HG03439 (cell line): ENCODE measurements around the gene TMEM187.

Source experiments
- ATAC-seq: cut with Tn5 transposase; IDR thresholded peaks from one replicate; pipeline ENCODE4 v1.9.1; 2021; ENCODE audit warnings: mild to moderate bottlenecking, moderate library complexity; ENCODE audit not compliant: unreplicated experiment

The TMEM187 gene, protein sequence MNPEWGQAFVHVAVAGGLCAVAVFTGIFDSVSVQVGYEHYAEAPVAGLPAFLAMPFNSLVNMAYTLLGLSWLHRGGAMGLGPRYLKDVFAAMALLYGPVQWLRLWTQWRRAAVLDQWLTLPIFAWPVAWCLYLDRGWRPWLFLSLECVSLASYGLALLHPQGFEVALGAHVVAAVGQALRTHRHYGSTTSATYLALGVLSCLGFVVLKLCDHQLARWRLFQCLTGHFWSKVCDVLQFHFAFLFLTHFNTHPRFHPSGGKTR

DNA sequence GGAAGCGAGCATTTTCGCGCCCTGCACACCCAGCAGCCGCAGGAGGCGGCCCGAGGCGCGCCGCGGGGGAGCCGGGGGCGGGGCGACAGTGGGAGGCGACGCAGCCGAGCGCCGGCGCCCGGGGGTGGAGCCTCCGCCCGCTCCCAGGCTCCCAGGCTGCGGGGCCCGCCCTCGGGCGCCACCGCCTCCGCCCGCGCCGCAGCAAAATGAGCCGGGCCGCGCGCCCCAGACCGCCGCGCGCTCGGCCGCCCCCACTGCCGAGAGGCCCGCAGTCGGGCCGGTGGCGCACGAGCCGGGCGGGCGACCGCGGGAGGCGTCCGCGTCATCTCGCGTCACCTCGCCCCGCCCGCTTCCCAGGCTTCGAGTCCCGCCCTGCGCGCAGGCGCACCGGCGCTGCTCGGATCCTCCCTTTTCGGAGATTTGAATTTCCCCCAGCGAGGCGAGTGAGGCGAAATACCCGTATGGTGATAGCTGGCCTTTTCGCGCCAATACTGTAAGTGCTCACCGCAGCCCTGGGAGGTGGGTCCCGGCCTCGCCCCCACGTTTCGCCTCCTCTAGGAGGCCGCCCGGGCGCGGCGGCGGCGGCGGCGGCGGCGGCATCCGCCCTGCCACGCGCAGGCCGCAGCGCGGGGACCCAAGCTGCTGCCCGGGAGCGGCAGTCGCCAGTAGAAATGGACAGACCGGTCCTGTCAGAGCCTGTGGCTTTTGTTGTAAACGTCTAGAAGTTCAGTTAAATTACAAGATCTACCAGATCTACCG is at the start of gene TMEM187:
Gene TMEM187, plus strand, starts transcription at position 387 of the 759 bp plus-strand sequence. CDS start 9,309 bp downstream, outside the sequence.
- peak; percentile 42 for ATAC-seq

DNA sequence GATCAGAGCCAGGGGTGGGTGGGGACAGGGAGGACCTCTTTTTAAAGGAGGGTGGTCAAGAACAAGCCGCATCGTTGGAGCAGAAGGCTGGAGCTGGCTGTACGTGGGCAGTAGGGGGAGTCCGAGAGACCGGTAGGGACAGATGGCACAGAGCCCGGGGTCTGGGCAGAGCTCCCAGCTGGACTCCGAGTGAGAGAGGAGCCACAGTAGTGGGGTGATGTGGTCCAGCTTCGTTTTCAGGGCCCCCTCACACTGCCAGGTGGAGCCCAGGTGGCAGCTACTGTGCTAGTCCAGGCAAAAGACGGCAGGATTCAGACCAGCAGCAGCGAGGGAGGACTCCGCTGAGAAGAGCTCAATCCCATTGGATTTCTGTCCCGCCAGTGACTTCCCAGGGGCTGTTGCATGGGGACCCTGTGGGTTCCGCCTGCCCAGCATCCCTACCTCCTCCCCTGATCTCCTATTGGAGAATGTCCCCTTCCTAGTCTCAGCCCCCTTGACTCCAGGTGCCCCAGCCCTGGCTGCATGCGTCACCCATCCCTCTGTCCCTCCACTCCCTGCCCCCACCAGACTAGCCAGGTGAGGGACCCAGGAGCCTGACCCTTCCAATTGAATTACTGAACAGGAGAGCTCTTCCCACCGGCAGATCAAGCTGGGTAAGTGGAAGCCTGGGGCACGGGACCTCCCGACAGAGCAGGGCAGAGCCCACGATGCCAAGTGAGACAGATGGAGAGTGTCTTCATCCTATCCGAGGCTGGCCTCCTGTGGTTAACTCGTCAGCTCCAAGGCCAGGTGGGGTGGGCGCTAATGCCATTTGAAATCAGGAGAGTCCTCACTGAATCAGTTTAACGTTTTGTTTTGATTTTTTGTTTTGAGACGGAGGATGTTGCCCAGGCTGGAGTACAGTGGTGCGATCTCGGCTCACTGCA is 49.4 kb upstream of the TMEM187 start:
- no peak for ATAC-seq

DNA sequence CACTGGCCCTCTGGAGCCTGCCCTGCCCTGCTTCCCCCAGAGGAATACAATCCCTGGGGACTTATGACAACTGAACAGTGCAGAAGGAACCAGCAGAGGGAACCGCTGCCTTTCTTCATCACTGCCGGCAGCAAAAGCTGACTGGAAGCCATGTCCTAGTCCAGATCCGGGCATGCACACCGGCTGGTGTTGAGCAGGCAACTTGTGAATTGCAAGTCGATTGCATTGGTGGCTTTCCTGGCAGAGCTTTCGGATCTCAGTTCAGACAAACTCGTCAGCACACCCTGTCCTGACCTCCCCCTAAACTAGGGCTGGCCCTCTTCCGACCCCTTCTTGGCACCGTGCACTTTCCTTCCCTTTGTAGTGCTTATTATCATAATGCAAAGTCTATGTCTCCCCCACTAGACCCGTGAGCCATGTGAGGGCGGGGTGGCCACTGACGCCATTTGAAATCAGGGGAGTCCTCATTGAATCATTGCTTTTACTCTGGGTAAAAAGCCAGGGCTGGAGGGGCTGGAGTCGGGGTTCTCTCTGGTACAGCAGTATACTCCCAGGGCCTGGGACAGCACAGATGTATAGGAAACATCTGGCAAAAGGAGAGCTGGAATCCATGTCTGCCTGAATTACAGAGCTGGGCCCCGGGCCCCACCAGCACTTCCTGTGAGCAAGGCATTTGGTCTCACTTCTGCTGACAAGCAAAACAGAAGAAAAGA is 48.2 kb upstream of the TMEM187 start:
- no peak for ATAC-seq

DNA sequence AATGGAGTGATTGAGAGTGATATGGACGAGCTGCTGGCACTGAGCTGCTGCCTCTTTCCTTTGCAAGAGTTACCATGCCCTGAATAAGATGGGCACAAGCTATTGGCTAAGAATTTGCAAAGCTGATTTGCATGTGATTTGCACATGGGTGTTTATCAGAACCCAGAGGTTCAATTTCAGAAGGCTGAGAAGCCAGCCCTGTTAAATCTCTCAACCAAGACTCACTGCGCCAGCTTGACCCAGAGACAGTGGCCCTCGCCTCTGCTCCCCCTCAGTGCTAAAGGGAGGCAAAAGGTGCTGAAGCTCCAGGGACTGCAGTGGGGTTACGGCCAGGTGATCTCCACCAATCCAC is 47.2 kb upstream of the TMEM187 start:
- ATAC-seq = no peak

DNA sequence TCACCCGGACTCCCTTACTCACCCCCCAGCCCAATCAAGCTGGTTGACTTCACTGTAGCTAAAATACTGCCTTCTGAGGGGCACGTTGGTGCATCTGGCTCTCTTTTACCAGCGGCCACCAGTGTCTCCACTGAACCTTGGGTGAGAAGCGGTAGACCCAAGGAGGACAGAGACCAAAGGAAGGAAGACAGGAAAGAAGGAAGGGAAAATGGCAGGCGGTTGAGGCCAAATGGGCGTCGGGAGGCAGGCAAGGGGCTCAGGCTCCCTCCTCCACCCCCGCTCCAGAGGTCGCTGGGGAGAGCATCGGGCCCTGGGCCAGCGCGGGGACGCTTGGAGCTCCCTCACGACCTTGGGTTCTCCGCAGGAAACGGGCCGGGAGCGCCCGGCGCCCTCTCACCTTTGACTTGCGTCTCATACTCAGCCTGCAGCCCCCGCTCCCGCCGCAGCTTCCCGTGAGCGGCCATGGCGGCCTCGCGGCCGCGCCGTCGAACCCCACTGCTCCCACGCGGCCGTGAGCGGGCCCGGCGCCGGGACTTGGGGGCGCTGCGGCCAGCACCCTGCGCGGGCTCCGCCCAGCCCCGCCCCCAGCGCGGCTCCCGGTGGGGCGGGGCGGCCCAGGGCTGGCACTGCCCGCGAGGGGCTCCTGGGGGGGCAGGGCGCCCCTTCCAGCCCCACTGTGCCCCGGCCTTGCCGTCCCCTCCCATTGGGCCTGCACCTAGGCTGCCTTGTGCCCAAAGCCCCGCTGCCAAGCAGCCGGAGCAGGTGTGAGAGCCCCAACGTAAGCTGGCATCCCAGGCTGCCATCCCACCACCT is 46.6 kb upstream of the TMEM187 start, which contains the start of gene ARHGAP4:
Gene ARHGAP4, minus strand, starts transcription at position 526 of the 813 bp plus-strand sequence. Its CDS starts 62 bp downstream, at position 464.
- no peak for ATAC-seq

DNA sequence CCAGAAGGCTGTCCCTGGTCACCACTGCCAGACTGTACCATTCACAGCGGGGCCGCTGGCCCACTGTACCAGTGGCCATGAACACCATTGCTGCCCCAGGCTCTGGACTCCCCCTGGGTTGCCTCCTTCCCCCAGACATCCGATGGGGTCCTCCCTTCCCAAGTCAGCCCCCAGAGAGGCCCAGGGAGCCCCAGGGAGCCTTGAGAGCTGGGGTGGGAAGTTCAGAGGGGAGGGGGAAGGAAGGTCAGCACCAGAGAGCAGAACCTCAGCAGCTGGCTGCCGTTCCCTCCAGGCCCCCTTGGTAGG is 46.0 kb upstream of the TMEM187 start:
- ATAC-seq = no peak

DNA sequence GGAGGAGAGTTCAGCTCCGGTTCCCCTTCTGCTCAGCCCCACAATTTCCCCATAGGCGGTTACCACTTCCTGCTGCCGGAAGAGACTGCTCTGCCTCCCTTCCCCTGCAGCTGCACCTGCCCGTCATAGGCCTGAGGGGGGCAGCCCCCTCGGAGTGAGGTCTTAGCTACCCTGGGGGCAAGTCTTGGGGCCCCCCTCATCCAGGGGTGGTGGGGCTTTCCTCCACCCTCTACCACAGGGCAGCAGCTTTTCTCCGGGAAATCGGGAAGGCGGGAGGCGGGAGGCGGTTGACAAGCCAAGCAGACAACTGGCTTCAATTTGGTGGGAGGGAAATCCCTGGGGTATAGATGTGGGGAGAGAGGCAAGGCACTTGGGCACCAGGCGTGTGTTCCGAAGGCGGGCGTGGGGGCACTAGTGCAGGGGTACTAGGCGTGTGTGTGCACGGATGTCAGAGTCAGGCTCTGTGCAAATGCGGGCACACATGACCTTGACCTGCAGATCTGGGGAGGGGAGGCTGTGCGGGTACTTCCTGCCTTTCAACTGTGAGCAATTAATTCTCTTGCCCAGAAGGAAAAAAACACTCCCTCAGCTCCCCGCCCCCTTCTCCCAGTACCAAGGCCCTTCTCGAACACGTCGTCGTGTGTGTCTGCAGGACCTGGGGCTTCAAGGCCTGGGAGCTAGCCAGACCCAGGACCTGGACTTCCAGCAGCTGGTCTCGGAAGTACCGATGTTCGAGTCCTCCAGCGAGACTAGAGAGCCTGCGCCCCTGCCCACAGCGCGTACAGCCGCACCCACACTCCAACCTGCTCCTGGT is 45.5 kb upstream of the TMEM187 start:
- peak; percentile 36 for ATAC-seq

DNA sequence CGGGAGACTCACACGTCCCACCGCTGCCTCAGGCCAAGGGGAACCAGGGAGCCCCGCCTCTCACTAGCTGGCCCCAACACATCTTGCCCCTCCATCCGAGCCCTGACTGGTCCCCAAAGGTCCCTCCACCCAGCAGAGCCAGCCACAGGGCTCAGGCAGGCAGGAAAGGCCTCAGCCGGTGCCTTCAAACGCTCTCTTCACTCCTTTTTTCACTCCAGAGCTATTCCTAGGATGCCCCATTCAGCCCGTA is 45.0 kb upstream of the TMEM187 start:
- ATAC-seq = no peak

DNA sequence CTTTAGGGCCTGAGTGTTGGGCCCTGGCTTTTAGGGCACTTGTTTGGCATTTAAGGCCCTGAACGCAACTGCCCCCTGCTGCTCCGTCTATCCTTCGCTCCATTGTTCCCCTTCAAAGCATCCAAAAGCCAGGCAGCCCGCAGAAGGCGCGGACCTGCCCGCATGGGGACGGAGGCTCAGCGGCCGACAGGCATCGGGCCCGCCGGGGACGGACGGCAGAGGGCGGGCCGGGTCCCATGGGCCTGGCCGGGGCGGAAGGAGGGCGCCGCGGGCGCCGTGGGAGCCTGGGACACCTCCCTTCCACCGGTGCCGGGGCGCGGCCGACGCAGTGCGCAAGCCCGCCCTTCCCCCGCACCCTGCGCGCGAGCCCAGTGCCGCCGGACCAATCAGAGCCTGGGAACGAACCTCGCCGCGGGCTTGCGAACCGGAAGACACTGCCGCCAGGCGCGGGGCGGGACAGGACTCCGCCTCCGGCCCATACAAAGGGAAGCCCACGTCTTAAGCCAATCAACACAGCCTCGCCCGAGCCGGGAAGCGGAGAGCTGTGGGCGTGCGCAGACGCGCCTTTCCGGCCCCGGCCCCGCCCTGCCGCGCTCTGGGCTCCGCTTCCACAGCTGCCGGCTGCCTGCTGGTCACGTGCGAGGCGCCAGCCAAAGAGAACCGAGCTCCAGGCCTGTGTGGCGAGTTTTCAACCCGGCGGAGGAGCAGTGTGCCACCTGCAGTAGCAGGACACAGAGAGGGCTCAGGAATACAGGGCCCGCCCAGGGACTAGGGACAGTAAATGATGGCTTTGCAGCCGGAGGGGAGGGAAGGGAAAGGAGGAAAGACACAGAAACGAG is 44.4 kb upstream of the TMEM187 start:
- peak; percentile 69 for ATAC-seq

DNA sequence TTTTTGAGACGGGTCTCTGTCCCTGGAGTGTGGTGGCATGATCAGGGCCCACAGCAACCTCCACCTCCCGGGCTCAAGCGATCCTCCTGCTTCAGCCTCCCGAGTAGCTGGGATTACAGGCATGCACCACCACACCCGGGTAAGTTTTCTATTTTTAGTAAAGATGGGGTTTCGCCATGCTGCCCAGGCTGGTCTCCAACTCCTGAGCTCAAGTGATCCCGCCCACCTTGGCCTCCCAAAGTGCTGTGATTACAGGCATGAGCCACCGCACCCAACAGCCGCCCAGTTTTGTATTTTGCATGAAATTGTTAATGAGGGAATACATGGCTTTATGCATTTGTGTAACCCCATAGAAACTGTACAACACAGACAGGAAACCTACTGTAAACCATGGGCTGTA is 43.7 kb upstream of the TMEM187 start:
- ATAC-seq = no peak

DNA sequence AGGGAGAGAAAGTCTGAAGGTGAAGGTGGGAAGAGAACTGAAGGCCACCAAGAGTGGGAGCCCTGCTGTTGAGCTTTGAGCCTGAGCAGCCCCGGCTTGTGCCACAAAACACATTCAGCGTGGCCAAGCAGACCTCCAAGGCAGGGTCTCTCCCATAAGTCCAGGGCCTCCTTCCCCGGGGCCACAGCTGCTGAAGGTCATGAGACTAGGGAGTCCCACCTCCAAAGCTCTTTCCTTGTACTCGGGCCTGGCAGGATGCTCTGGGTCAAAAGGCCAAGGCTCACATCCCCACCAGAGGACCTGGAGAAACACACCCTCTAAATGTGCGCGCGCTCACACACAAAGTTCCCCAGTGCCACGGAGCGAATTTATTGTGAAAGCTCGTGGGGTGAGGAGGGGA is 43.0 kb upstream of the TMEM187 start:
- ATAC-seq = no peak

DNA sequence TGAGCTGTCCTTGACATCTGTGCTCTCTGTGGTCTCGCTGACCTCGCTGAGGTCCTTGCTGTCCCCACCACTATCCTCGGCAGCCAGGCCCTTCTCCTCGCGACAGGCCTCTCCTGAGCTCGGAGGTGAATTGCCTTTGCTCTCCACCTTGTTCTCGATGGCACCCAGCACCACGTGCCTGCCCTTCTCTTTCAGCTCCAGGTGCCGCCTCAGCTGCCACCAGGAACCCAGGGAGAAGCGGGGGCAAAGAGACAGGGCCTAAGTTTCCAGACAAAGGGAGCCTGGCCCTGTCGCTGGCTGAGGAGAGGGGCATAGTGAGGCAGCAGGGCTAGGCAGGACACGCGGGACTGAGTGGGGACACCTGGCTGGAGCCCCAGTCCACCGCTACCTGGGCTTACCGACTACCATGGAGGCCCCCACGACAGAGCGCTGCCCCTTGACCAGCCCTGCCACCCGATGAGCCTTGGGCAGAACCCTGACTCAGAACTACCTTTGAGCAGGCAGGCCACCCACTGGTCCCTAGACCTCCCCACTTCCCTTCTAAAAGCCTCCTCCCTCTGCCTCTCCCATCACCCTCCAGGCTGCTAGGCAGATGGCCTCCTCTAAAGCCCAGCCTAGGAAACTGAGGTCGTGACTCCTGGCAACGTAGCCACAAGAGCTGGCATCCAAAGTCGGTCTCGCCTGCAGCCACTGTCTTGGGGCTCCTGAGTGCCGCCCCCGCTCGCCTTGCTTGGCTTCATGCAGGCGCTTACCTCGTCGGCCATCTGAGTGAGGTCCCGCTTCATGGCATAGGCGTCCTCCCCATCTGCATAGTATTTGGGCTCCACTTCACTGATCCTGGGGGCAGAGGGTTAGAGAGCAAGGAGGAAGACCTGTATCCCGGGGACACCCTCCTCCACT is 42.3 kb upstream of the TMEM187 start:
- ATAC-seq = no peak

DNA sequence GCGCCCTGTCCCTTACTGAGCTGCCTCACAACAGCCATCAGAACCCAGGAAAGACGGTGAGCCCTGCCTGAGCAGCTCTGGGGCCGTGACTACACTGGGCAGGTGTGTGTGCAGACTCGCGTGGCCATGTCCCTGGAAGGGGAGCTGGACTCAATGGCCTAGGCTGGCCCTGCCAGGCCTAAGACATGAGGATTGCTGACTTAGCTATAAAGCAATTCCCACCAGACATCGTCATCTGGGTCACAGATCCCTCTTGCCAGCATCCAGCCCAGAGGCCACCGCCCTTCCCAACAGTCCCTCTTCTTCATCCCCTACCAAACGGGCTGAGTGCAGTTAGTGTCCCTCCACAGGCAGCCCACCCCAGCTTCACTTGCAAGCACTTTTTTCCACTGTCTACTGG is 41.4 kb upstream of the TMEM187 start:
- ATAC-seq = no peak

DNA sequence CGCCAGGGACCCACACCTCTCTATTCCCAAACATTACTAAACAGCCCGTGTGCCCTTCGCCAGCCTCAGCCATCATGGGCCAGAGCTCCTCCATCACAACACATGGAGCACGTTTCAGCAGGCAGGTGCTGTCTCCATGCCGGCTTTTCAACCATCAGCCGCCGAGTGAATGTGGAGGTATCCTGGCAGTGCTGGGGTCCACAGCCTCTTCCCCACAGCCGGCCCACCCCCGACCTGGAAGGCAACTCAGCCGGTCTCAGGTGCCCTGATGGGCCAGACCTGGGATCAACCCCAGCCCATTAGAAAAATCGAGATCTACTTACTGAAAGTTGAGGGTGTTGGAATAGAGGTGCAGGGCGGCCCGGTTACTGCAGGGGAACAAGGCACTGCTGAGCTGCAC is 40.8 kb upstream of the TMEM187 start:
- no peak for ATAC-seq

DNA sequence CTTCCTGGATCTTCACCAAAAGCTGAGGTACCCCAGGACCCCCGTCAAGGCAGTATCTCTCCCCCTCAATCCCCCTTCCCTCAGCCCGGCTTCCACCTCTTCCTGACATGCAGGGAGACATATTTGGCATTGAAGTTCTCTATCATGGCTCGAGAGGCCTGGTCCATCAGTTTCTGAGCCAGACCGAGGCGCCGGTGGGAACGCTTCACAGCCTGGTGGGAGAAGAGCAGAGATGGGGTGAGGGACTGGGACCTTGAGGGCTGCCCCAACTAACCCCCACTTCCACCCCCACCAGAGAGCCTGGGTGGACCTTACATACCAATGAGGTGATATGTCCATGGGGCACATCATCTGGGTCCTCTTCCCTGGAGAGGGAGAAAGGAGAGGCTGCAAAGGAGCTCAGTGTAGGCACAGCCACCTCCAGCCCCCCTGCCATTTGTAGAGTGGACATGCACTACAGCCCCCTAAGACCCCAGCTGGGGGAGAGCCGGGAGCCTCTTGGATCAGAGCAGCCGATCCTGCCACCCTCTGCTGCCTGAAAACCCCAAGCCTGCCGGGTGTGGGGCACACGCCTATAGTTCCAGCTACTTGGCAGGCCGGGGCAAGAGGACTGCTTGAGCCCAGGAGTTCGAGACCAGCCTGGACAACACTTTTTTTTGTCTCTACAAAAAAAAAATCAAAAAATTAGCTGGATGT is 40.2 kb upstream of the TMEM187 start:
- no peak for ATAC-seq

DNA sequence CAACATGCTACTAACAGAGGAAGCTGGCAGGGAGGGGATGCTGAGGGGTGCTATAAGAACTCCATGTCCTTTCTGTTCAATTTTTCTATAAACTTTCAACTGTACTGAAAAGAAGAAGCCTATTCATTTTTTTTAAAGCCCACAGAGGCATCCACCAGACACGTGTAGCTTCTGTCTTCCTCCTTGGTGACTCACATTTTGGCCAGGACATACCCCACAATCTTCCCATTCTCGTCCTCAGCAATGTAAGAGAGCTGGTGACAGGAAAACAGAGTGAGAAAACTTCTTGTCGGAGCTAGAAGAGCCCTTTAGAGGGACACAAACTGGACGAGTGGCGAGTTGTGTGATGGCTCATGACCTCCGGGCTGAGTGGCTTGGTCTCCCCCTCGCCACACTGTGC is 38.8 kb upstream of the TMEM187 start:
- no peak for ATAC-seq

DNA sequence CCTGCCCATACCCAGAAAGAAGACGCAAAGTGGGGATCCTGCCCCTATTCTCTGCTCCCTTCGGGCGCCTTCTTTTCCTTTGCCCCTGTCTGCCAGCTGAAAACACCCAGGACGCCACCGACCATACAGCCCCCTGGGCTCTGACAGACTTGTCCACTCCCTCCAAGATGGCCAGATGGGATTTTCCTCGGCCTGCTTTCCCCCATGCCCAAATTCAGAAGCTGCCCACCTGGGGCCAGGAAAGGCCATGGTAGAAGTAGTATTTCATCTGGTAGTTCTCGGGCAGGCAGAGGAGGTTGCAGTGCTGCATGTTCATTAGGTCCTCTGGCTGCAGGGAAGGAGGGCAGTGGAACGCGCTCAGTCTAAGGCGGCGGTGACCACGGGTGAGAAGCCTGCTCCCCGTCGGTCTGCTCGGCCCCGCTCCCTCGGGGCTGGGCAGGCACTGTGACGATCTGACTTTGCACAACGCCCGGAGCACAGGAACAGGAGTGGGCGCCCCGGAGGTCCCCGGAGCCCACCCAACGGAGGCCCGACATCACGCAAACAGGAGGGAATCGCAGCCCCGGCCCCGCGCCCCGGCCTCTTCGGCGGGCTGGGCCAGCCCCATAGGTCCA is 38.3 kb upstream of the TMEM187 start:
- no peak for ATAC-seq
